SK-N-SH treated with all-trans-retinoic acid at 6 μM for 48 hours (cell line): ENCODE data around the gene ZYG11A.
"Not testable (repeated sequence)": the region's sequence is repeated elsewhere in the genome, so short reads cannot be mapped to it uniquely, and the experiment has no call there.

Experiments
- ATAC-seq: fragments of 200-7000 bp; cut with Tn5 transposase; 3 replicates; pipeline ENCODE4 v1.9.1; 2020; ENCODE audit warnings: mild to moderate bottlenecking, moderate library complexity
- ARNTL ChIP-seq: fragments of 450-650 bp; formaldehyde crosslinking; IDR thresholded peaks from 2 replicates; pipeline ENCODE4 v1.5.0; 2020; ENCODE audit warnings: low read depth, mild to moderate bottlenecking, moderate library complexity, borderline replicate concordance
- BACH2 ChIP-seq: fragments of 250-450 bp; sonication (Bioruptor Pico); IDR thresholded peaks from 2 replicates; pipeline ENCODE4 v1.9.0; 2021; ENCODE audit warnings: mild to moderate bottlenecking, borderline replicate concordance
- CREB5 ChIP-seq: fragments of 250-450 bp; sonication (Bioruptor Pico); IDR thresholded peaks from 2 replicates; pipeline ENCODE4 v1.5.1; 2020; ENCODE audit warnings: low read depth, mild to moderate bottlenecking, moderate library complexity
- CSDC2 ChIP-seq: fragments of 250-450 bp; sonication (Bioruptor Pico); IDR thresholded peaks from 2 replicates; pipeline ENCODE4 v1.5.0; 2020; ENCODE audit warnings: mild to moderate bottlenecking, moderate library complexity
- ESRRG ChIP-seq: fragments of 250-450 bp; sonication (Bioruptor Pico); IDR thresholded peaks from 2 replicates; pipeline ENCODE4 v1.6.1; 2021; ENCODE audit warnings: mild to moderate bottlenecking
- GLIS3 ChIP-seq: fragments of 250-450 bp; sonication (Bioruptor Pico); IDR thresholded peaks from 2 replicates; pipeline ENCODE4 v1.5.0; 2020; ENCODE audit warnings: mild to moderate bottlenecking, moderate library complexity
- OSR1 ChIP-seq: fragments of 250-450 bp; sonication (Bioruptor Pico); IDR thresholded peaks from 2 replicates; pipeline ENCODE4 v1.8.0; 2022; ENCODE audit warnings: moderate library complexity, mild to moderate bottlenecking, inconsistent platforms
- PPARA ChIP-seq: fragments of 250-450 bp; sonication (Bioruptor Pico); IDR thresholded peaks from 2 replicates; pipeline ENCODE4 v1.5.0; 2020; ENCODE audit warnings: mild to moderate bottlenecking, borderline replicate concordance
- RARB ChIP-seq: fragments of 250-450 bp; sonication (Bioruptor Pico); IDR thresholded peaks from 2 replicates; pipeline ENCODE4 v1.8.0; 2021; ENCODE audit warnings: mild to moderate bottlenecking, moderate library complexity
- SNAI2 ChIP-seq: fragments of 250-450 bp; sonication (Bioruptor Pico); IDR thresholded peaks from 2 replicates; pipeline ENCODE4 v1.5.0; 2020; ENCODE audit warnings: mild to moderate bottlenecking, moderate library complexity
- TCF4 ChIP-seq: fragments of 250-450 bp; sonication (Bioruptor Pico); IDR thresholded peaks from 2 replicates; pipeline ENCODE4 v1.8.0; 2021; ENCODE audit warnings: mild to moderate bottlenecking, moderate library complexity, borderline replicate concordance
- TOX ChIP-seq: fragments of 250-450 bp; sonication (Bioruptor Pico); IDR thresholded peaks from 2 replicates; pipeline ENCODE4 v1.8.0; 2021; ENCODE audit warnings: mild to moderate bottlenecking, moderate library complexity, borderline replicate concordance
- ZC3H10 ChIP-seq: fragments of 250-450 bp; sonication (Bioruptor Pico); IDR thresholded peaks from 2 replicates; pipeline ENCODE4 v1.5.1; 2021; ENCODE audit warnings: mild to moderate bottlenecking, moderate library complexity
- ZFP3 ChIP-seq: fragments of 250-450 bp; sonication (Bioruptor Pico); IDR thresholded peaks from 2 replicates; pipeline ENCODE4 v1.5.0; 2020; ENCODE audit warnings: mild to moderate bottlenecking, moderate library complexity
- ZFP30 ChIP-seq: fragments of 450-650 bp; formaldehyde crosslinking; IDR thresholded peaks from 2 replicates; pipeline ENCODE4 v1.5.0; 2022; ENCODE audit warnings: mild to moderate bottlenecking, moderate library complexity
- ZNF565 ChIP-seq: fragments of 450-650 bp; formaldehyde crosslinking; conservative IDR thresholded peaks from 2 replicates; pipeline ENCODE4 v1.5.0; 2020; ENCODE audit warnings: low read depth, mild to moderate bottlenecking, moderate library complexity
- ZNF70 ChIP-seq: fragments of 450-650 bp; formaldehyde crosslinking; IDR thresholded peaks from 2 replicates; pipeline ENCODE4 v1.5.0; 2020; ENCODE audit warnings: mild to moderate bottlenecking, moderate library complexity
- ZNF8 ChIP-seq: fragments of 450-650 bp; formaldehyde crosslinking; IDR thresholded peaks from 2 replicates; pipeline ENCODE4 v1.5.0; 2020; ENCODE audit warnings: mild to moderate bottlenecking, moderate library complexity
- TF ChIP-seq, protein P1 (sequence below): fragments of 250-450 bp; sonication (Bioruptor Pico); IDR thresholded peaks from 2 replicates; pipeline ENCODE4 v1.5.0; 2020; ENCODE audit warnings: mild to moderate bottlenecking, moderate library complexity
- TF ChIP-seq, protein P2 (sequence below): fragments of 250-450 bp; sonication (Bioruptor Pico); IDR thresholded peaks from 2 replicates; pipeline ENCODE4 v1.8.0; 2021; ENCODE audit warnings: low read depth, mild to moderate bottlenecking, moderate library complexity, borderline replicate concordance
- TF ChIP-seq, protein P3 (sequence below): fragments of 250-450 bp; sonication (Bioruptor Pico); IDR thresholded peaks from 2 replicates; pipeline ENCODE4 v1.5.1; 2021; ENCODE audit warnings: mild to moderate bottlenecking, moderate library complexity

The ZYG11A gene

GRCh38 chr1:52814465-52814864, 28.1 kb upstream of the ZYG11A start:
- ATAC-seq, result no peak
- no peak for TF ChIP-seq CREB5 (CRISPR knock-in tag)
- TF ChIP-seq ESRRG (CRISPR knock-in tag), result no peak
- TF ChIP-seq, protein P1, sequence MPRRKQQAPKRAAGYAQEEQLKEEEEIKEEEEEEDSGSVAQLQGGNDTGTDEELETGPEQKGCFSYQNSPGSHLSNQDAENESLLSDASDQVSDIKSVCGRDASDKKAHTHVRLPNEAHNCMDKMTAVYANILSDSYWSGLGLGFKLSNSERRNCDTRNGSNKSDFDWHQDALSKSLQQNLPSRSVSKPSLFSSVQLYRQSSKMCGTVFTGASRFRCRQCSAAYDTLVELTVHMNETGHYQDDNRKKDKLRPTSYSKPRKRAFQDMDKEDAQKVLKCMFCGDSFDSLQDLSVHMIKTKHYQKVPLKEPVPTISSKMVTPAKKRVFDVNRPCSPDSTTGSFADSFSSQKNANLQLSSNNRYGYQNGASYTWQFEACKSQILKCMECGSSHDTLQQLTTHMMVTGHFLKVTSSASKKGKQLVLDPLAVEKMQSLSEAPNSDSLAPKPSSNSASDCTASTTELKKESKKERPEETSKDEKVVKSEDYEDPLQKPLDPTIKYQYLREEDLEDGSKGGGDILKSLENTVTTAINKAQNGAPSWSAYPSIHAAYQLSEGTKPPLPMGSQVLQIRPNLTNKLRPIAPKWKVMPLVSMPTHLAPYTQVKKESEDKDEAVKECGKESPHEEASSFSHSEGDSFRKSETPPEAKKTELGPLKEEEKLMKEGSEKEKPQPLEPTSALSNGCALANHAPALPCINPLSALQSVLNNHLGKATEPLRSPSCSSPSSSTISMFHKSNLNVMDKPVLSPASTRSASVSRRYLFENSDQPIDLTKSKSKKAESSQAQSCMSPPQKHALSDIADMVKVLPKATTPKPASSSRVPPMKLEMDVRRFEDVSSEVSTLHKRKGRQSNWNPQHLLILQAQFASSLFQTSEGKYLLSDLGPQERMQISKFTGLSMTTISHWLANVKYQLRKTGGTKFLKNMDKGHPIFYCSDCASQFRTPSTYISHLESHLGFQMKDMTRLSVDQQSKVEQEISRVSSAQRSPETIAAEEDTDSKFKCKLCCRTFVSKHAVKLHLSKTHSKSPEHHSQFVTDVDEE (CRISPR knock-in tag), result no peak
- no peak for TF ChIP-seq TCF4 (CRISPR knock-in tag)
- TF ChIP-seq ZFP3 (CRISPR knock-in tag), result no peak

- not testable (repeated sequence) for ATAC-seq
Measured at GRCh38 chr1:52820830-52821229, 21.7 kb upstream of the ZYG11A start.

GRCh38 chr1:52825868-52826267, 16.7 kb upstream of the ZYG11A start:
- TF ChIP-seq OSR1, result no peak
- TF ChIP-seq ZFP30 (CRISPR knock-in tag), result no peak
- no peak for TF ChIP-seq PPARA (CRISPR knock-in tag)
- TF ChIP-seq, protein P1 (CRISPR knock-in tag), result no peak
- no peak for TF ChIP-seq ZFP3 (CRISPR knock-in tag)
- TF ChIP-seq CSDC2, result no peak
- TF ChIP-seq ZNF565 (CRISPR knock-in tag), result no peak
- no peak for TF ChIP-seq BACH2 (CRISPR knock-in tag)
- no peak for TF ChIP-seq TOX (CRISPR knock-in tag)
- TF ChIP-seq ZNF8 (CRISPR knock-in tag), result no peak
- no peak for TF ChIP-seq GLIS3 (CRISPR knock-in tag)
- TF ChIP-seq, protein P2, sequence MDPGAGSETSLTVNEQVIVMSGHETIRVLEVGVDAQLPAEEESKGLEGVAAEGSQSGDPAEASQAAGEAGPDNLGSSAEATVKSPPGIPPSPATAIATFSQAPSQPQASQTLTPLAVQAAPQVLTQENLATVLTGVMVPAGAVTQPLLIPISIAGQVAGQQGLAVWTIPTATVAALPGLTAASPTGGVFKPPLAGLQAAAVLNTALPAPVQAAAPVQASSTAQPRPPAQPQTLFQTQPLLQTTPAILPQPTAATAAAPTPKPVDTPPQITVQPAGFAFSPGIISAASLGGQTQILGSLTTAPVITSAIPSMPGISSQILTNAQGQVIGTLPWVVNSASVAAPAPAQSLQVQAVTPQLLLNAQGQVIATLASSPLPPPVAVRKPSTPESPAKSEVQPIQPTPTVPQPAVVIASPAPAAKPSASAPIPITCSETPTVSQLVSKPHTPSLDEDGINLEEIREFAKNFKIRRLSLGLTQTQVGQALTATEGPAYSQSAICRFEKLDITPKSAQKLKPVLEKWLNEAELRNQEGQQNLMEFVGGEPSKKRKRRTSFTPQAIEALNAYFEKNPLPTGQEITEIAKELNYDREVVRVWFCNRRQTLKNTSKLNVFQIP (CRISPR knock-in tag), result no peak
- TF ChIP-seq CREB5 (CRISPR knock-in tag), result no peak
- no peak for TF ChIP-seq RARB (CRISPR knock-in tag)
- no peak for TF ChIP-seq ZNF70 (CRISPR knock-in tag)
- no peak for TF ChIP-seq ZC3H10 (CRISPR knock-in tag)
- TF ChIP-seq, all 23 proteins: peak for 0
- ATAC-seq, result peak; percentile 65

GRCh38 chr1:52834798-52835197, 7.8 kb upstream of the ZYG11A start:
- no peak for ATAC-seq
- no peak for TF ChIP-seq ARNTL (CRISPR knock-in tag)
- TF ChIP-seq TOX (CRISPR knock-in tag), result no peak
- TF ChIP-seq BACH2 (CRISPR knock-in tag), result no peak
- TF ChIP-seq SNAI2 (CRISPR knock-in tag), result no peak
- TF ChIP-seq, protein P3, sequence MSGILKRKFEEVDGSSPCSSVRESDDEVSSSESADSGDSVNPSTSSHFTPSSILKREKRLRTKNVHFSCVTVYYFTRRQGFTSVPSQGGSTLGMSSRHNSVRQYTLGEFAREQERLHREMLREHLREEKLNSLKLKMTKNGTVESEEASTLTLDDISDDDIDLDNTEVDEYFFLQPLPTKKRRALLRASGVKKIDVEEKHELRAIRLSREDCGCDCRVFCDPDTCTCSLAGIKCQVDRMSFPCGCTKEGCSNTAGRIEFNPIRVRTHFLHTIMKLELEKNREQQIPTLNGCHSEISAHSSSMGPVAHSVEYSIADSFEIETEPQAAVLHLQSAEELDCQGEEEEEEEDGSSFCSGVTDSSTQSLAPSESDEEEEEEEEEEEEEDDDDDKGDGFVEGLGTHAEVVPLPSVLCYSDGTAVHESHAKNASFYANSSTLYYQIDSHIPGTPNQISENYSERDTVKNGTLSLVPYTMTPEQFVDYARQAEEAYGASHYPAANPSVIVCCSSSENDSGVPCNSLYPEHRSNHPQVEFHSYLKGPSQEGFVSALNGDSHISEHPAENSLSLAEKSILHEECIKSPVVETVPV (CRISPR knock-in tag), result no peak
- TF ChIP-seq CREB5 (CRISPR knock-in tag), result no peak
- TF ChIP-seq ZFP30 (CRISPR knock-in tag), result no peak
- no peak for TF ChIP-seq RARB (CRISPR knock-in tag)
- no peak for TF ChIP-seq ZFP3 (CRISPR knock-in tag)
- TF ChIP-seq ESRRG (CRISPR knock-in tag), result no peak
- no peak for TF ChIP-seq ZNF8 (CRISPR knock-in tag)
- TF ChIP-seq TCF4 (CRISPR knock-in tag), result no peak
